GM18520 (cell line): ENCODE data around the gene PHF12.
"Not testable (repeated sequence)": the region's sequence is repeated elsewhere in the genome, so short reads cannot be mapped to it uniquely, and the experiment has no call there.

ENCODE experiments used
- ATAC-seq: cut with Tn5 transposase; IDR thresholded peaks from one replicate; pipeline ENCODE4 v1.9.1; 2021; ENCODE audit not compliant: unreplicated experiment

The PHF12 gene

GRCh38 chr17:28935744-28936460, 15.4 kb downstream of the PHF12 start:
- ATAC-seq: no peak

- ATAC-seq: not testable (repeated sequence)
Observed at GRCh38 chr17:28934508-28934907, 16.8 kb downstream of the PHF12 start.

DNA sequence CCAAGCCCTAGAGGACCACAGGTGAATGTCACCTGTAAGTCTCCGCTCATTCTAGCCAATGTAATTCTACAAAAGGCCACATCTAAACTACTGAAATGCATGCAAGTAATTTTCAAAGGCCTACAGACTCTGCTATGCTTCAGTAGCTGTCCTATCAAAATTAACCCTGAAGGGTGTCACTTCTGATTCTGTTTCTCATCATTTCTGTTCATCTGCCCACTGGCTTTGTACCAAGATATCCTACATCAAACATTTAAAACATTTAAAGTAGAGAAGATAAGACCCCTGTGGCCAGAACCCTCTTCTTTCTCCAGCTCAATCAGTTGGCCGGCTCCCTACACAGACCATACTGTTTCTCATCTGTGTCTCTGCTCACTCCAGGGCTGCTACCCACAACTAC, 21.5 kb downstream of the PHF12 start:
- ATAC-seq: no peak

DNA sequence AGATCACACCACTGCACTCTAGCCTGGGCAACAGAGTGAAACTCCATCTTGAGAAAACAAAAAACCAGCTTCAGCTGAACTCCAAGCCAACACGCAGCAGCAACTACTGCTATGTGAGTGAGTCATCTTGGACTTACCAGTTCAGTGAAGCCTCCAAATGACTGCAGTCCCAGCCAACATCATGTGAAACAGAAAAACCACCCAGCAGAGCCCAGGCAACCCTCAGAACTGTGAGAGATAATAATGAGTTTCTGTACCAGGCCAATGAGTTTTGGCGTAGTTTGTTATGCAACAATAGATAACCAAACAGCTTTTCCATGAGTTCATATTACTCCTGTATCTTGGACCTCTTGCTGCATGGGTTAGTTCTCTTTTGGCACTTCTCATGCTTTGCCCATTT, 23.3 kb downstream of the PHF12 start:
- no peak for ATAC-seq

DNA sequence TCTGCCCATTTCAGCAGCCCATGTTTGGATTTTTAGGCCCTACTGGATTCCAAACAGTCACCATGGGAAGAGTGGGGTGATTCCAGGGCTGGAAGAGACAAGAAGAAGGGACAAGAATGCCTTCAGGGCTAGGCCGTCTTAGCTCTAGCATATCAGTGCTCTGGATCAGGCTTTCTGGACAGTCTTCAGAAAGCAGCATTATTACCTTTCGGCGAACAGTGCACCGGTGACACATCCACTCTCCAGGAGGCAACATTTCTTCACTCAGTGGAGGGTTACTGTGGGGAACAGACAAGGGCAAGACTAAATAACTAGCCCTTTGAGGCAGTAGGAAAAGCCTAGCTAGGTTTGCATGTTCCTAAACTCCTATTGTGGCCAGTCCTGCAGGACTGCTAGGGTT, 24.5 kb downstream of the PHF12 start:
- no peak for ATAC-seq

DNA sequence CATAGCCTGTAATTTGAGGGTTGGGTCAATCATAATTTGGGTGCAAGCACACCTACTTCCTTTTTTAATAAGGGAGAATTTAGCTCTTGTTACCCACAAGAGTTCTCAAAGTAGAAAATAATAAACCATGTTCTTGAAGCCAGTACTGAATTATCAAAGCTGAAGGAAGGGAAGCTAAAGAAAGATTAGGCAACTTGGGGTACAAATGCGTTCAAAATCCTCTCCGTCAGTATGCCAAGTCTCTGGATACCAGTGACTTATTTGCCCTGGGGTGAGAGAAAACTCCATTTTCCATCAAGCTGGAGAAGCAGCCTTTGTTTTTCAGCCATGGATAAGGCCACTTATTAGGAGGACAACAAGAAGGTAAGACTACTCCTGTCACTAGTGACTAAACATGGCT, 25.0 kb downstream of the PHF12 start:
- no peak for ATAC-seq

GRCh38 chr17:28925912-28926365, 25.4 kb downstream of the PHF12 start:
- ATAC-seq: peak; percentile 66

DNA sequence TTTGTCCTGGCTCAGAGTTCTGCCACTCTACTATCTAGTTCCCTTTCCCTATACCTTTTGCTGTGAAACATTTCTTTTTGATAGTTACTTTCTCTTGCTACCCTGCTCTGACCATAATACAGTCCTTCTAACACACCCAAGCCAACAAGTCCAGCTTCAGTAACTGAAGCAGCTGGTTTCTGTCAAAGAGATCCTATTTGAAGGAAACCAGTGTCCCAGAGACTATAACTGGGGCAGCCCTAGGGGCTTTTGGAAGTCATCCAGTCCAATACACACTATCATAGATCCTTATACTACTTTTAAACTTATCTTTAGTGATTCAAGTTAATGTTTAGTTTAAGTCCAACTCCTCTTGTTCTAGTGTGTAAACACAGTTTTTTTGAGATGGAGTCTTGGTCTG, 31.1 kb downstream of the PHF12 start:
- ATAC-seq: no peak

GRCh38 chr17:28918295-28918694, 33.0 kb downstream of the PHF12 start:
- ATAC-seq: no peak

DNA sequence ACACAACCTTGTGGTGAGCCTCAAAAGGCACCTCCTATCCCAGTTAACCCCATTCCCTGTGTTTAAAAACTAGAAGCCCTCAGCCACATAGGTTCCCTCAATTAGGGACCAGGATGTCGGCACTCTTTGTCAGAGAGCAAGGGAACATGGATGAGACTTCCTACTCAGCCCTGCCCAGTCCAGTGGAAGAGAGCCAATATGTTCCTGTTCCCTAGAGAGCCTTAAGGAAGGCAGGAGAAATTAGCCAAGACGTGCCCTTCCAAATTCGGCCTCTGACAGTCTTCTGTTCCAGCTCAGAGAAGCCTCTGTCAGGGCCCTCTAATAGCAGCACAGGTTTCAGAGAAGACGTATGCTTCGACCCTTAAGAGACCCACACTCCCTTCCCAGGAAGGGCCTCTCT, 33.9 kb downstream of the PHF12 start:
- ATAC-seq: no peak

- ATAC-seq: no peak
Observed at GRCh38 chr17:28917029-28917428, 34.3 kb downstream of the PHF12 start.

DNA sequence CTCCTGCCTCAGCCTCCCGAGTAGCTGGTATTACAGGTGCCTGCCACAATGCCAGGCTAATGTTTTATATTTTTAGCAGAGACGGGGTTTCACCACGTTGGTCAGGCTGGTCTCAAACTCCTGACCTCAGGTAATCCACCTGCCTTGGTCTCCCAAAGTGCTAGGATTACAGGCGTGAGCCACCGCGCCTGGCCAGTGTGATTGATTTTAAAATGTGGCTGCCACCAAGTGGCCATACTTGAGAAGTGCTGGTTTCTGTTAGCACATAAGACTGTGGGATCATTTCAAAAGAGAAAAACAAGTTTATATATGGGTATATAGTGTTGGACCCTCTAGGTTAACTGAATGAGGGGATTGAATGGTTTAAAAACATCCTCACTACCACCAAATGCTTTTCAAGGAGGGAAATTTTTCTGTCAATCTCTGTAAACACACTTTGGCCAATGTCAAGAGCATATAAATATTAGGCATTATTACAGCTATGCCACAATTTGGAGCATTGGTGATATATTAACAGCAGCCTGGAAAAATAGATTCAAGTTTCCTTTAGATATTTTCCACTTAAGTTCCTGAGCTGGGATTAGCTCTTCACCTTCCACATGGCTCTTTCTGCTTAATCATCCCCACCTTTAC, 34.9 kb downstream of the PHF12 start:
- no peak for ATAC-seq

DNA sequence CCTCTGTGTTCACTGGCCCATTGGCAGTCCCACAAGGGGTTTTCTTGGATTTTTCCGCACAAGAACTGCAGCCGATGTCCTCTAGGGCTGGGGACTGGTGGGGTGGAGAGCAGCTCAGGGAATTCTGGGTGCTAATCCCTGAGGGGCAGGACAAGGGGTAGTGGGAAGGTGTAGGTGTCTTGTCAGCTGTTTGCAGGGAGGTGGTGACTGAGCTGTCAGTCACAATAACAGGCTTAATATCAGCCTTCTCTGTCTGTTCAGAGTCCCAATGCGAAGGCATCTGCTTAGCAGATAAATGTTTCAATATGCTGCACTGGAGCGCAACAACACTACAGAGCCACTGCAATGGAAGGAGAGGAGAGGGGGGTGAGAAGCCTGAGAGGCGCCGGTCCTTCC, 38.4 kb downstream of the PHF12 start:
- no peak for ATAC-seq

DNA sequence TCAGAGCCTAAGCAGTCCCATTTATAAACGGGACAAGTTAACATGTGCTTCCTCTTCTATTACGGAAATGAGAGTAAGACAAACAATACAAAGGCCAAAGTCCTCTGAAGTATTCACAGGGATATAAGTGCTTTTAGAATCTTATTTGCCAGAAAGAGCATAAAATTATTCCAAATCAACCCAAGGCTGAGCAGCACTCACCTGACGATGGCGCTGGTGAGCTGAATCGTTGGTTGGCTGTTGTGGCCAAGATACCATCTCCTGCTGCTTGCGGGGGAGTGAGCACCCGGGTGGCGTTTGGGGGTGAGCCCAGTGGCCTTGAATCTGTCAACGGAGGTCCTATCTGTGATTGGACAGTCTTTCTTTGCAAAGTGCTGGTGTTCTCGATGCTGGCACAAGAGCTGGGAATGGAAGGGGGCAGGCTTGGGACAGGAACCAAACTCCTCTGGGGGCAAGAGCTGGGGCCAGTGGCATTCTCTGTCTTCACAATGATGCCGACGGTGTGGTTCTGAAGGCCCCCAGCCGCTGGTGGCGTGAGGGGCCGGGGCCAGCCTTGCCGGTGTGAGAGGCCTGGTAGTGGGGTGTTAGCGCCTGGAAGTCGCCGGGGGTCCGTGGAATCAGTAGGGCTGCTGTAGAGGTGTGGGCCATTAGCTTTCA, 38.9 kb downstream of the PHF12 start:
- ATAC-seq: no peak

GRCh38 chr17:28911411-28912045, 39.8 kb downstream of the PHF12 start:
- ATAC-seq: no peak

DNA sequence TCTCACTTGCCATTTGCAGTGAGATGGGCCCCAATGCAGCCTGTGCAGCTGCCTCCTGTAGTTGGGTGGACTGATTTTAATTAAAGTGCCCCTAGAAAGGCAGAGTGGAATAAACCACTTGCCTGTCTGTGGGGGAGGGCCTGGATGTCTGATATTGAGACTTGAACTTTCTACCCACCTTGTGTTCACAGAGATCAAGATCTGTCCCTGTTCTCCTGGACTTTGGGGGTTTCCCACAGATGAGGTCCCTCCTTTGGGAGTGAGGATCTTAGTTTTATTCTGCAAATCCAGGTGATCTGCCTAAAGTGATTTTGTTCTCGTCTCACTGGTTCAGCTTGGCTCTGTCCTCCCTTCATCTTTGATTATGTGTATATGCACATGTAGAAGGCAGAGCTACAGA, 40.8 kb downstream of the PHF12 start:
- no peak for ATAC-seq

GRCh38 chr17:28908640-28909167, 42.6 kb downstream of the PHF12 start:
- no peak for ATAC-seq

GRCh38 chr17:28907709-28908475, 43.4 kb downstream of the PHF12 start:
- no peak for ATAC-seq

DNA sequence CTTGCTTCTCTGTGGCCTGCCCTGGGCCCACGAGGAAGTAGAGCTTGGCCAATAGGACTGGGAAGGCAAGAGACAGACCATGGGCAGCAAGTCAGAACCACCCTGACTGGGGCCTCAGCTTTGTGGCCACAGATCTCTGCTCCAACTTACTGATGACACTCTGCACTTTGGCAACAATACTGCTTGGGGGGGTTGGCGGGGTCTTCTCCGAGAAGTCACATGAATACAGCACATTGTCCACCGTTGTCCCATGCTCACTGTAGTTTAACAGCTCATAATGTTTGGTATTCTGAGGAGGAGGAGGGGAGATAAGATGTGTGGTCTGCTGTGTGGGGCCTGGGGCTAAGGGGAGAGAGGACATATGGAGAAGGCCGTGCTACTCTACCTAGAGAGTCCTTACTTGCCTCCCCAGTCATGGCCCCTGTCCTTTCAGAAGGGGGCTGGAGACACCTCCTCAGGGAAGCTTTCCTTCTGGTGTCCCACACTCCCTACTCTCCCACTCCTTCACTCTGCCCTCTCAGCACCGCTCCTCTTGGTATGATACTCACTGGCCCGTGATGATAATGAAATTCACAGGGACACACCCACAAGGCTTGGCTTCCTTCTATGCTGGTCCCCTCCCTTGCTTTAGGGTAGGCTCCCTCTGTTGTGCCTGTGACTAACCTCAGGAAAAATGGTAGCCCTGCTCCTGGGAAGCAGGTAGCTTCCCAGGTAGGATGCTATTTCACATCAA, 44.4 kb downstream of the PHF12 start:
- no peak for ATAC-seq

- ATAC-seq: no peak
Observed at GRCh38 chr17:28906276-28906675, 45.0 kb downstream of the PHF12 start.
